Measurements from ENCODE around the gene ARHGEF37.

DNA sequence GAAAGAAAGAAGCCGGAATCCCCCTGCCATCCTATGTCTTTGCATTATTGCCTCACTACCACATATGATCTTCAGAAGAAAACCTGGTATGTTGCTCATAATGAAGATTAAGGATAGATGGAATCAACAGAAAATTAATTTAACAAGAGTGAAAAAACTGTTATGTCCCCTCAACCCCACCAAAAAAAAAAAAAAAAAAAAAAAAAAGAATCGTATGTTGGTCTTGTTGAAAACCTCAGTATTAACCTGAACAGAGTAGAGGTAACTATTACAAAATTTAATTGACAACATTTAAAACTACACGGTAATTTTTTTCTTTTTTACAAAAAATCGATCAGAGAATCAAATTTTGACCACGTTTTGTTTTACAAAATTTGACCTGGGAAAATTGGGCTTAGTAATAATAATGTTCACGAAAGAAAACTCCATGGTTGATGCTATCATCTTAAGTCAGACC lies 29.2 kb upstream of the ARHGEF37 start:
- no peak for TF ChIP-seq EP300 (IDR thresholded peaks at IDR 0.05)
- no peak for TF ChIP-seq POLR2AphosphoS5 (IDR thresholded peaks at IDR 0.05)
- TF ChIP-seq, protein P1, sequence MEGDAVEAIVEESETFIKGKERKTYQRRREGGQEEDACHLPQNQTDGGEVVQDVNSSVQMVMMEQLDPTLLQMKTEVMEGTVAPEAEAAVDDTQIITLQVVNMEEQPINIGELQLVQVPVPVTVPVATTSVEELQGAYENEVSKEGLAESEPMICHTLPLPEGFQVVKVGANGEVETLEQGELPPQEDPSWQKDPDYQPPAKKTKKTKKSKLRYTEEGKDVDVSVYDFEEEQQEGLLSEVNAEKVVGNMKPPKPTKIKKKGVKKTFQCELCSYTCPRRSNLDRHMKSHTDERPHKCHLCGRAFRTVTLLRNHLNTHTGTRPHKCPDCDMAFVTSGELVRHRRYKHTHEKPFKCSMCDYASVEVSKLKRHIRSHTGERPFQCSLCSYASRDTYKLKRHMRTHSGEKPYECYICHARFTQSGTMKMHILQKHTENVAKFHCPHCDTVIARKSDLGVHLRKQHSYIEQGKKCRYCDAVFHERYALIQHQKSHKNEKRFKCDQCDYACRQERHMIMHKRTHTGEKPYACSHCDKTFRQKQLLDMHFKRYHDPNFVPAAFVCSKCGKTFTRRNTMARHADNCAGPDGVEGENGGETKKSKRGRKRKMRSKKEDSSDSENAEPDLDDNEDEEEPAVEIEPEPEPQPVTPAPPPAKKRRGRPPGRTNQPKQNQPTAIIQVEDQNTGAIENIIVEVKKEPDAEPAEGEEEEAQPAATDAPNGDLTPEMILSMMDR (IDR thresholded peaks at IDR 0.05) = no peak
- no peak for TF ChIP-seq POLR2A (IDR thresholded peaks at IDR 0.05)
